BLaER1 (cell line): ENCODE measurements around the gene C1orf159.
"Not testable (repeated sequence)": the region's sequence is repeated elsewhere in the genome, so short reads cannot be mapped to it uniquely, and the experiment has no call there.

Source experiments
- H3K27ac ChIP-seq: shearing (Covaris generic); formaldehyde crosslinking; 2 replicates; pipeline ENCODE4 v1.8.1; 2022
- H3K27me3 ChIP-seq: shearing (Covaris generic); formaldehyde crosslinking; 2 replicates; pipeline ENCODE4 v1.8.1; 2022
- H3K36me3 ChIP-seq: shearing (Covaris generic); formaldehyde crosslinking; 2 replicates; pipeline ENCODE4 v1.8.1; 2022
- H3K4me1 ChIP-seq: shearing (Covaris generic); formaldehyde crosslinking; 2 replicates; pipeline ENCODE4 v1.8.1; 2022
- H3K4me2 ChIP-seq: shearing (Covaris generic); formaldehyde crosslinking; 2 replicates; pipeline ENCODE4 v1.8.1; 2022
- H3K4me3 ChIP-seq: shearing (Covaris generic); formaldehyde crosslinking; 2 replicates; pipeline ENCODE4 v1.8.1; 2022
- H3K9ac ChIP-seq: shearing (Covaris generic); formaldehyde crosslinking; 2 replicates; pipeline ENCODE4 v1.8.1; 2022
- H3K9me3 ChIP-seq: shearing (Covaris generic); formaldehyde crosslinking; 2 replicates; pipeline ENCODE4 v1.8.1; 2022
- H4K20me1 ChIP-seq: shearing (Covaris generic); formaldehyde crosslinking; 2 replicates; pipeline ENCODE4 v1.8.1; 2022
- Cebpa-rat ChIP-seq: shearing (Covaris generic); IDR thresholded peaks from 2 replicates; pipeline ENCODE4 v1.8.1; 2022

C1orf159 gene

DNA sequence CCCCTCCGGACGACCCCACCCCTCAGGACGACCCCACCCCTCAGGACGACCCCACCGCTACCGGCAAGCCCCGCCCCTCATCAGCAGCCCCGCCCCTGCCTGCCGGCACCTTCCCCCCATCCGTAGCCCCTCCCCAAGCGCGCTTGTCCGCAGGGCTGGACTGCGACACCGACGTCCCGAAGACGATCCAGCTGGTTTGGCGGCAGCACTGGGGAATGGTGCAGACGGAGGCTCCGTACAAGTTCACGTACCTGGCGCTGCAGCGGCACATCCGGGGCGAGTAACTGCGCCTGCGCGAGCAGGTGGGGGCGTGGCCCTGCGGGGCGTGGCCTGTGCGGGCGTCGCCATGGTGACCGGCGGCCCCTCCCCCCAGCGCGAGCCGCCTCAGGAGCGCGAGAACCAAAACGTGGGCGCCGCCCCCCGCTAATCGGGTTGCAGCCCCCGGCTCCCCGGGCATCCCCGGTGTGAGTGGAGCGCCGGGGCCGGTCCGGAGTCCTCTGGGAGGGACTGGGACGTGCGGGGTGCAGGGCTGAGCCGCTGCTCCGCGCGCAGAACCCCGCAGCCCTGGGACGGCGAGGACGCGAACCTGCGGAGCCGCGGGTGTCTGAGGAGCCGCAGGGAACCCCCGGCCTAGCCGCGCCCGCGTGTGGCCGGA is 46.7 kb downstream of the C1orf159 start:
- H3K9ac ChIP-seq, result no peak overlapping the region; the same call in 1 of the 2 replicates
- H3K4me2 ChIP-seq, result peak overlapping the region; percentile 98
- H3K27me3 ChIP-seq, result peaks cover 19% of the 10 kb centered on the region
- peaks cover 36% of the 10 kb centered on the region for H4K20me1 ChIP-seq
- TF ChIP-seq Cebpa-rat, result no peak
- H3K9me3 ChIP-seq, result no peaks in the 10 kb centered on the region
- H3K27ac ChIP-seq, result 0 out of 2 replicates have a peak overlapping the region, but pooled peaks have one; percentile 72
- peak overlapping the region; percentile 70 for H3K4me3 ChIP-seq
- no peaks in the 10 kb centered on the region for H3K36me3 ChIP-seq
- H3K4me1 ChIP-seq, result peaks cover 72% of the 10 kb centered on the region

DNA sequence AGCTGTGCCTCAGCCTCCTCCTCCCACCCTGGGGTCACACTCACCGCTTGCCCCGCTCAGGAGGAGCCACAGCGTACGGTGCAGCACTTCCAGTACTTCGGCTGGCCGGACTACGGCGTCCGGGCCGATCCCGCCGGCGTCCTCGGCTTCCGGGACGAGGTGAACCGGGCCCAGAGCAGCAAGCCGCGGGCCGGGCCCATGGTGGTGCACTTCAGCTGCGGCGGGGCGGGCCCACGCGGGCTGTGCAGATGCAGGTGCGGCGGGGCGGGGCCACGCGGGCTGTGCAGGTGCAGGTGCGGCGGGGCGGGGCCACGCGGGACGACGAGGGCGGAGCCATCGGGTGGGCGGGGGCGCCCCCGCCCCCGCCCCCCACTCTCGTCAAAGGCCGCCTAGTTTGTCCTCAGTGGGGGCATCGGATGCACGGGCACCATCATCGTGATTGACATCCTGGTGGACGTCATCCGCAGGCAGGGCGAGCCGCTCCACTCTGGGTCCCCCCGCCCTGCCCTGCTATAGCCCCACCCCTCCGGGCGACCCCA is 47.3 kb downstream of the C1orf159 start:
- H3K4me3 ChIP-seq, result peak overlapping the region; percentile 70

DNA sequence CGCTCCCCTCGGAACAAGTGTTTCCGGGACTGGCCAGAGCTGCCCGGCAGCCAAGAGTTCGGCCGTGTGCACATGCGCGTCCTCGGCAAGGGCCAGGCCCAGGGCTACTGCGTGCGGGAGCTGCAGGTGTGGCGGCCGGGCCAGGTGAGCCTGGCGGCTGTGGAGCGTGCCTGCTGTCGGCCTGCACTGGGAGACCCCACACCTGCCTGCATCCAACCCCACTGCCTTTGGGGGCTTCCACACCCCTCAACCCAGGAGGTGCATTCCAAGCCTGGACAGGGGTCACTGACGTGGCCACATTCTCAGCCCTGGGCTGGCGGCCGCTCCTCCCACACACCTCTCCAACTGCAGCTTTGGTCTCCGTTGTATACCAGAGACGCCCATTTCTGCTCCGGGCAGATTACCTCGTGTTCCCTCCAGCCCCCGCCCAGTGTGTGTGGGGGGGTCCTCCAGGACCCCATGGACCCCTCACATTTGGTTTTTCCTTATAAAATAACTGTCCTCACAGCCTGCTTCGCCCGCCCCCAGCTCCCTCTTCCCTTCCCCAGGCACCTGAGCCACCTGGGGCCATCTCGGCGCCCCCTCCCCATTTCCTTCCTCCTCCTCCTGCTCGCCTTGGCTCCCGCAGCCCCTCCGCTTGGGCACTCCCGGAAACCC is 47.9 kb downstream of the C1orf159 start:
- peaks cover 84% of the 10 kb centered on the region for H3K4me1 ChIP-seq
- H4K20me1 ChIP-seq, result peaks cover 42% of the 10 kb centered on the region
- H3K4me3 ChIP-seq, result peak overlapping the region; percentile 70
- H3K9me3 ChIP-seq, result no peaks in the 10 kb centered on the region
- TF ChIP-seq Cebpa-rat, result no peak
- H3K9ac ChIP-seq, result peak overlapping the region; percentile 60; the same call in 1 of the 2 replicates
- no peaks in the 10 kb centered on the region for H3K36me3 ChIP-seq
- H3K27me3 ChIP-seq, result peaks cover 29% of the 10 kb centered on the region
- H3K4me2 ChIP-seq, result peak overlapping the region; percentile 94
- H3K27ac ChIP-seq, result no peak overlapping the region

More for the DNA sequence above, 47.3 kb downstream of the C1orf159 start:
- peaks cover 78% of the 10 kb centered on the region for H3K4me1 ChIP-seq
- no peaks in the 10 kb centered on the region for H3K9me3 ChIP-seq
- peaks cover 39% of the 10 kb centered on the region for H4K20me1 ChIP-seq
- TF ChIP-seq Cebpa-rat, result no peak
- H3K4me2 ChIP-seq, result peak overlapping the region; percentile 94
- no peaks in the 10 kb centered on the region for H3K36me3 ChIP-seq
- H3K27ac ChIP-seq, result no peak overlapping the region
- H3K27me3 ChIP-seq, result peaks cover 23% of the 10 kb centered on the region
- H3K9ac ChIP-seq, result peak overlapping the region; percentile 60; the same call in 1 of the 2 replicates

DNA sequence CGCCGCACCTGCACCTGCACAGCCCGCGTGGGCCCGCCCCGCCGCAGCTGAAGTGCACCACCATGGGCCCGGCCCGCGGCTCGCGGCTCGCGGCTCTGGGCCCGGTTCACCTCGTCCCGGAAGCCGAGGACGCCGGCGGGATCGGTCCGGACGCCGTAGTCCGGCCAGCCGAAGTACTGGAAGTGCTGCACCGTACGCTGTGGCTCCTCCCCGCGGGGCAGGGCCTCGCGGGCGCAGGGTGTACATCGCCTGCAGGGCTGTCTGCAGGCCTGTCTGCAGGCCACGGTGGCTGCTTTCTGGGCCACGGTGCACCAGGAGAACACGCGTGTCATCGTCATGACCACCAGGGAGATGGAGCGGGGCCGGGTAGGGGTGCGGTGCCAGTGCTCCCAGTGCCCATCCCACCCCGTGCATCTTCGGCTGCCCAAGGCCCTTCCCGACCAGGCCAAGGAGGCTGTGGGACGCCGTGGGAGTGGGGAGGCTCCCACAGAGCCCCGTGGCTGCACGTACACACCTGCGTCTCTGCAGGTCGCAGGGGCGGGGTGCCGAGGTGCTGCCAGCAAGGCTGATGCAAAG is 48.5 kb downstream of the C1orf159 start:
- Histone ChIP-seq H3K27me3 (peaks cover 35% of the 10 kb centered on the region), H4K20me1 (peaks cover 47% of the 10 kb centered on the region), H3K4me1 (peaks cover 90% of the 10 kb centered on the region), H3K4me2 (peak overlapping the region; percentile 94), H3K27ac (no peak overlapping the region), H3K9ac (no peak overlapping the region), H3K9me3 (no peaks in the 10 kb centered on the region), H3K36me3 (no peaks in the 10 kb centered on the region), H3K4me3 (peak overlapping the region; percentile 70; the same call in 1 of the 2 replicates)
- no peak for TF ChIP-seq Cebpa-rat

DNA sequence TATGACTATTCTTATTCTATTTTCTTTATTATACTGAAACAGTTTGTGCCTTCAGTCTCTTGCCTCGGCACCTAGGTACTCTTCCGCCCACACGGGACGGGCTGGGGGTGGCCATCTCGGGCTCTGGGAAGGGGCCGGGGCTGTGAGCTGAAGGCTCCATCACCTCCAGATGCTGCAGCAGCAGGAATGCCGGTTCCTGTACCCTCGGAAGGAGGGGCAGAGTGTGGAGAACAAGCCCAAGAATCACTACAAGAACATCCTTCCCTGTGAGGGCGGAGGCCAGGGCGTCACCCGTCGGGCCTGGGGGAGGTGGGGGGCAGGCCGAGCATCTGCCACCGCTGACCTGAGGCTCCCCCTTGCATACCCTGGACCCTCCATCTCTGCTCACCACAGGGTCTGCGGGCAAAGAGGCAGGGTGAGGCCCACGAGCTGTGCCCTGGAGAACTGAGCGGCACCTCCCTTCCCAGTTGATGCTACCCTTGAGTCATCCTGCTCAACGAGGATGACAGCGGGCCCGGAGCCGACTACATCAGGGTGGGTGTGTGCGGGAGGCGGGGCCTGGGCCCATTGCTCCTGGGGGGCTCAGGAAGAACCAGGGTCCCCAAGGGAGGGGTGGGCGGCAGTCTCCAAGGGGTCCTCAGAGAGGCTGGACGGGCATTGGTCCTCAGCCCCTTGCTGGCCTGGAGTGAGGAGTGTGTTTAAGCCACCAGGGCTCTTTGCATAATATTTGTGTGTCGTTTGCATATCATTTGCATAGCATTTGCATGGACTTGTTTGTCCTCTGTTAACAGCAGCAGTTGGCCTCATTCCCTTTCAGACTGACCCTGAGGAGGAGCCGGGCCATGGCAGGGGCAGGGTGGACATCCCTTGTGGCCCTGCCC is 49.2 kb downstream of the C1orf159 start:
- Histone ChIP-seq H3K4me2 (peak overlapping the region; percentile 94), H3K27ac (no peak overlapping the region), H4K20me1 (peaks cover 48% of the 10 kb centered on the region), H3K9me3 (no peaks in the 10 kb centered on the region), H3K36me3 (no peaks in the 10 kb centered on the region), H3K27me3 (peaks cover 40% of the 10 kb centered on the region), H3K9ac (no peak overlapping the region), H3K4me3 (no peak overlapping the region), H3K4me1 (peaks cover 88% of the 10 kb centered on the region)
- TF ChIP-seq Cebpa-rat, result no peak

DNA sequence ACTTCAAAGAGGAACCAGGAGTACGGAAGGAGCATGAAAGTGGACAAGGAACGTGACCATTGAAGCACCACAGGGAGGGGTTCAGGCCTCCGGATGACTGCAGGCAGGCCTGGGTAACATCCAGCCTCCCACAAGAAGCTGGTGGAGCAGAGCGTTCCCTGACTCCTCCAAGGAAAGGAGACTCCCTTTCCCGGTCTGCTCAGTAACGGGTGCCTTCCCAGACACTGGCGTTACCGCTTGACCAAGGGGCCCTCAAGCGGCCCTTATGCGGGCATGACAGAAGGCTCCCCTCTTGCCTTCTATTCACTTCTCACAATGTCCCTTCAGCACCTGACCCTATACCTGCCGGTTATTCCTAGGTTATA is 50.0 kb downstream of the C1orf159 start:
- peaks cover 55% of the 10 kb centered on the region for H4K20me1 ChIP-seq
- H3K27ac ChIP-seq, result not testable (repeated sequence)

DNA sequence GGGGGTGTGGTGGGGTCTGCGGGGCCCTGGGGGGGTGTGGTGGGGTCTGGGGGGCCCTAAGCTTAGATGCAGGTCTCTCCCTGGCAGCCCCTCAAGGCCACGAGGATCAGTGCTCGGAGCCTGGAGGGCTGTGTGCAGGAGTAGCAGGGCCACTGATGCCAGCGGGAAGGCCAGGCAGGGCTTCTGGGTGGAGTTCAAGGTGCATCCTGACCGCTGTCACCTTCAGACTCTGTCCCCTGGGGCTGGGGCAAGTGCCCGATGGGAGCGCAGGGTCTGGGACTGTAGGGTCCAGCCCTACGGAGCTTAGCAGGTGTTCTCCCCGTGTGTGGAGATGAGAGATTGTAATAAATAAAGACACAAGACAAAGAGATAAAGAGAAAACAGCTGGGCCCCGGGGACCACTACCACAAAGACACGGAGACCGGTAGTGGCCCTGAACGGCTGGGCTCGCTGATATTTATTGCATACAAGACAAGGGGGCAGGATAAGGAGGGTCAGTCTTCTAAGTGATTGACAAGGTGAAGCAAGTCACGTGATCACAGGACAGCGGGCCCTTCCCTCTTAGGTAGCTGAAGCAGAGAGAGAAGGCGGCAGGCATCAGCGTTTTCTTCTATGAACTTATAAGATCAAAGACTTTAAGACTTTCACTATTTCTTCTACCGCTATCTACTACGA is 50.5 kb downstream of the C1orf159 start:
- no peak overlapping the region for H3K9ac ChIP-seq
- no peak overlapping the region for H3K27ac ChIP-seq
- H3K27me3 ChIP-seq, result peaks cover 53% of the 10 kb centered on the region
- peaks cover 87% of the 10 kb centered on the region for H3K4me1 ChIP-seq
- H3K9me3 ChIP-seq, result no peaks in the 10 kb centered on the region
- H4K20me1 ChIP-seq, result peaks cover 60% of the 10 kb centered on the region
- no peaks in the 10 kb centered on the region for H3K36me3 ChIP-seq
- TF ChIP-seq Cebpa-rat, result no peak
- H3K4me2 ChIP-seq, result peak overlapping the region; percentile 62
- no peak overlapping the region for H3K4me3 ChIP-seq

More for the DNA sequence above, 50.0 kb downstream of the C1orf159 start:
- peaks cover 48% of the 10 kb centered on the region for H3K27me3 ChIP-seq
- H3K9ac ChIP-seq, H3K9me3 ChIP-seq, H3K36me3 ChIP-seq, H3K4me3 ChIP-seq: not testable (repeated sequence)
- H3K4me1 ChIP-seq, result peaks cover 87% of the 10 kb centered on the region
- peak overlapping the region; percentile 62 for H3K4me2 ChIP-seq

DNA sequence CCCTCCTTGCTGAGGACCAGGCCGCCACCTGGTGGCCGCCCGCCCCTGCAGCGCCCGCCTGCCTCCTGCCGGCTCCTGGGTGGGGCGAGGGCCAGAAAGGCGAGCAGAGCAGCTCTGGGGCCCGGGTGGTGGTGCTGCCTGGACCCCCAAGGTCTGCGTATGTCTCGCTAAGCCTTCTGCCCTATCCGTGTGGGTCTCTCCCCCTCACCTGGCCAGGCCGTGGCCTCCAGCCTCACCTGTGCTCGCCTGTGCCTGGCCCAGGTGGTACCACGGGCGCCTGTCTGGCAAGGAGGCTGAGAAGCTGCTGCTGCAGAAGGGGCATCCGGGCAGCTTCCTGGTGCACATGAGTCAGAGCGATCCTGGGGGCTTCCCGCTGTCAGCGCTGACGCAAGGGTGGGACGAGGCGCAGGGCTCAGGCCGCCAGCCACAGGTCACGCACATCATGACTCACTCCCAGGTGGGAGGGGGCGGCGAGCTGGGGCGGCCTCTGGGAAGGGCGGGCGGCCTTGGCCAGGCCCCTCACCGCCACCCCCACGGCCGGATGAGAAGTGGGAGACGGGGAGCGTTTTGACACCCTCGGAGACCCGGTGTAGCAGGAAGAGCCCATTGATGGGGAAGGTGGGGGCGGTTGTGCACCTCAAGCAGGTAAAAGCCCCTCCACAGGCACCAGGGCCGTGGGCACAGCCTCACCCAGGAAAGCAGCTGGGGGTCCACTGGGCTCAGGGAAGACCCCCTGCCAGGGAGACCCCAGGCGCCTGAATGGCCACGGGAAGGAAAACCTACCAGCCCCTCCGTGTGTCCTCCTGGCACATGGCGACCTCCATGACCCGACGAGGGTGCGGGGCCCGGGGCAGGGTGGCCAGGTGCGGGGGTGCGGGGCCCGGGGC is 51.7 kb downstream of the C1orf159 start:
- Histone ChIP-seq H3K4me2 (peak overlapping the region; percentile 92), H3K36me3 (no peaks in the 10 kb centered on the region), H3K9me3 (no peaks in the 10 kb centered on the region), H3K4me1 (peaks cover 83% of the 10 kb centered on the region), H3K4me3 (no peak overlapping the region), H3K9ac (no peak overlapping the region), H3K27ac (no peak overlapping the region), H4K20me1 (peaks cover 55% of the 10 kb centered on the region), H3K27me3 (peaks cover 62% of the 10 kb centered on the region)
- no peak for TF ChIP-seq Cebpa-rat
